H1 (cell line): Measurements from ENCODE around the gene MFSD2B. TPM values are rescaled to one million over a fixed set of nuclear protein-coding genes. Genes with fewer than 3 reads are reported as not detected.

Experiments used
- CTCF ChIA-PET: fragments of 300-600 bp; sonication (Branson Sonifier 250); formaldehyde crosslinking; loops from one replicate; lab custom pipeline; 2021; ENCODE audit not compliant: partially characterized antibody; lab: Charles Lee
- POLR2A ChIA-PET: fragments of 300-600 bp; sonication (Branson Sonifier 250); formaldehyde crosslinking; loops from one replicate; lab custom pipeline; 2021; ENCODE audit warnings: inconsistent platforms; ENCODE audit not compliant: partially characterized antibody; lab: Charles Lee
- DNase-seq, 2 experiments: peaks; one replicate each; pipeline versions ENCODE4 v3.0.0 to v3.0.0-alpha.2; 2010 to 2022; ENCODE audit warnings: low spot score in 2 of 2, low read depth in 1 of 2, mixed read lengths in 1 of 2
- FAIRE-seq: peaks from 2 replicates; lab custom pipeline; 2011; peaks lifted over from hg19 to GRCh38; lab: Jason Lieb, UNC
- H2AFZ ChIP-seq: 2 replicates; pipeline ENCODE4 v1.8.1; 2012; ENCODE audit warnings: low read length, inconsistent platforms
- H2AK5ac ChIP-seq: 2 replicates; pipeline ENCODE4 v1.6.1; 2013; ENCODE audit warnings: low read depth, low read length
- H2BK120ac ChIP-seq: replicated peaks from 2 replicates; pipeline ENCODE3; 2013; ENCODE audit warnings: low read depth, low read length, inconsistent platforms
- H2BK12ac ChIP-seq: 2 replicates; pipeline ENCODE4 v1.6.1; 2013; ENCODE audit warnings: low read depth, low read length
- H2BK15ac ChIP-seq: 2 replicates; pipeline ENCODE4 v1.6.1; 2013; ENCODE audit warnings: low read length
- H2BK20ac ChIP-seq: 2 replicates; pipeline ENCODE4 v1.6.1; 2013; ENCODE audit warnings: low read length
- H2BK5ac ChIP-seq: 2 replicates; pipeline ENCODE4 v1.6.1; 2013; ENCODE audit warnings: low read depth, low read length
- H3K14ac ChIP-seq: 2 replicates; pipeline ENCODE4 v1.6.1; 2013; ENCODE audit warnings: inconsistent platforms; ENCODE audit not compliant: insufficient read length
- H3K18ac ChIP-seq: 2 replicates; pipeline ENCODE4 v1.6.1; 2013; ENCODE audit warnings: low read length; ENCODE audit errors: extremely low read depth
- H3K23ac ChIP-seq: 2 replicates; pipeline ENCODE4 v1.6.1; 2013; ENCODE audit warnings: inconsistent platforms; ENCODE audit not compliant: insufficient read length
- H3K23me2 ChIP-seq: 2 replicates; pipeline ENCODE4 v1.6.1; 2013; ENCODE audit warnings: low read depth, low read length
- H3K27ac ChIP-seq: 2 replicates; pipeline ENCODE4 v1.6.1; 2011; ENCODE audit warnings: low read depth, low read length, inconsistent platforms
- H3K27me3 ChIP-seq, 4 experiments: replicated peaks in 1 of 4; 1 replicate in 1 of 4; 2 replicates in 3 of 4; pipeline versions ENCODE4 v1.6.1 to v1.8.1; 2011 to 2013; ENCODE audit warnings: low read length in 3 of 4, mild to moderate bottlenecking in 3 of 4, inconsistent platforms in 2 of 4, mixed read lengths in 2 of 4, moderate library complexity in 1 of 4; ENCODE audit not compliant: control insufficient read depth in 3 of 4, insufficient read depth in 3 of 4; ENCODE audit errors: extremely low read depth in 1 of 4
- H3K36me3 ChIP-seq, 4 experiments: 2 replicates each; pipeline versions ENCODE4 v1.6.1 to v1.8.1; 2011 to 2013; ENCODE audit warnings: mild to moderate bottlenecking in 4 of 4, low read length in 3 of 4, moderate library complexity in 2 of 4, control low read depth in 1 of 4, inconsistent platforms in 1 of 4; ENCODE audit not compliant: insufficient read depth in 4 of 4, control insufficient read depth in 2 of 4
- H3K4ac ChIP-seq: replicated peaks from 2 replicates; pipeline ENCODE3; 2013; ENCODE audit warnings: low read length, low read depth, mixed read lengths, inconsistent platforms; ENCODE audit not compliant: insufficient read length
- H3K4me1 ChIP-seq, 4 experiments: replicated peaks in 1 of 4; 1 replicate in 1 of 4; 2 replicates in 3 of 4; pipeline versions ENCODE4 v1.6.1 to v1.8.1; 2011 to 2013; ENCODE audit warnings: low read length in 3 of 4, inconsistent platforms in 2 of 4, mixed read lengths in 1 of 4; ENCODE audit not compliant: insufficient read depth in 4 of 4, control insufficient read depth in 3 of 4
- H3K4me2 ChIP-seq, 2 experiments: 2 replicates each; pipeline versions ENCODE4 v1.6.1 to v1.8.1; 2011 to 2013; ENCODE audit warnings: low read depth in 2 of 2, low read length in 2 of 2, control low read depth in 1 of 2, inconsistent platforms in 1 of 2, mild to moderate bottlenecking in 1 of 2; ENCODE audit not compliant: insufficient read depth in 1 of 2
- H3K4me3 ChIP-seq, 4 experiments: fragments of 200-600, 300-600 bp in 1 of 4; sonication (generic), shearing (Covaris generic), sonication (Bioruptor Twin) in 1 of 4; 2 replicates each; pipeline versions ENCODE4 v1.5.1 to v1.8.1; 2011 to 2016; ENCODE audit warnings: low read length in 4 of 4, low read depth in 3 of 4, control low read depth in 2 of 4, inconsistent platforms in 2 of 4, mild to moderate bottlenecking in 2 of 4, mixed read lengths in 1 of 4, moderate library complexity in 1 of 4; ENCODE audit not compliant: insufficient read depth in 2 of 4; ENCODE audit errors: extremely low read depth in 1 of 4
- H3K56ac ChIP-seq: replicated peaks from 2 replicates; pipeline ENCODE3; 2013; ENCODE audit warnings: low read depth, mild to moderate bottlenecking, mixed read lengths, low read length, inconsistent platforms; ENCODE audit not compliant: insufficient read length
- H3K79me1 ChIP-seq: 2 replicates; pipeline ENCODE4 v1.6.1; 2013; ENCODE audit warnings: low read depth, low read length, control low read depth
- H3K79me2 ChIP-seq, 2 experiments: 2 replicates each; pipeline versions ENCODE4 v1.6.1 to v1.8.1; 2012 to 2013; ENCODE audit warnings: low read length in 2 of 2, mild to moderate bottlenecking in 2 of 2, inconsistent platforms in 1 of 2; ENCODE audit not compliant: insufficient read depth in 2 of 2, control insufficient read depth in 1 of 2
- H3K9ac ChIP-seq, 4 experiments: replicated peaks in 1 of 4; 1 replicate in 1 of 4; 2 replicates in 3 of 4; pipeline versions ENCODE4 v1.6.1 to v1.8.1; 2011 to 2013; ENCODE audit warnings: low read depth in 3 of 4, low read length in 3 of 4, control low read depth in 2 of 4, mild to moderate bottlenecking in 2 of 4, moderate library complexity in 2 of 4, inconsistent platforms in 1 of 4; ENCODE audit errors: extremely low read depth in 1 of 4
- H3K9me3 ChIP-seq, 2 experiments: 2 replicates each; pipeline versions ENCODE4 v1.6.1 to v1.8.1; 2012 to 2013; ENCODE audit warnings: mild to moderate bottlenecking in 2 of 2, moderate library complexity in 2 of 2, control low read depth in 1 of 2, inconsistent platforms in 1 of 2, low read depth in 1 of 2, low read length in 1 of 2, mixed read lengths in 1 of 2; ENCODE audit not compliant: insufficient read depth in 2 of 2
- H4K20me1 ChIP-seq, 2 experiments: replicated peaks in 1 of 2; 2 replicates each; pipeline versions ENCODE3 to v1.8.1; 2011 to 2013; ENCODE audit warnings: inconsistent platforms in 2 of 2, low read length in 2 of 2, mild to moderate bottlenecking in 1 of 2; ENCODE audit not compliant: insufficient read depth in 2 of 2, control insufficient read depth in 1 of 2
- H4K5ac ChIP-seq: 2 replicates; pipeline ENCODE4 v1.6.1; 2013; ENCODE audit warnings: low read length, low read depth, mixed read lengths, inconsistent platforms; ENCODE audit not compliant: insufficient read length
- H4K8ac ChIP-seq: 2 replicates; pipeline ENCODE4 v1.8.0; 2013; ENCODE audit warnings: mild to moderate bottlenecking, moderate library complexity, low read length, inconsistent platforms; ENCODE audit not compliant: insufficient read depth; ENCODE audit errors: extremely low read depth
- H4K91ac ChIP-seq: replicated peaks from 2 replicates; pipeline ENCODE3; 2013; ENCODE audit warnings: low read length, mixed read lengths, inconsistent platforms; ENCODE audit not compliant: insufficient read length
- BACH1 ChIP-seq: IDR thresholded peaks from 2 replicates; pipeline ENCODE4 v1.6.1; 2012; ENCODE audit warnings: low read length, improper control_type of control experiment
- SIN3A ChIP-seq, 2 experiments: IDR thresholded peaks in 1 of 2; conservative IDR thresholded peaks in 1 of 2; 2 replicates each; pipeline ENCODE4 v1.6.1; 2011 to 2012; ENCODE audit warnings: low read length in 2 of 2, improper control_type of control experiment in 1 of 2, low read depth in 1 of 2, mild to moderate bottlenecking in 1 of 2
- WGBS, 2 experiments: shearing (Covaris generic) in 1 of 2; methylation state at CpG; one replicate each; pipeline versions ENCODE4 v1.1.6 to v1.1.7; 2013 to 2015; ENCODE audit warnings: low lambda C conversion rate in 2 of 2, mixed read lengths in 2 of 2, inconsistent platforms in 1 of 2, low coverage in 1 of 2, missing lambda C conversion rate in 1 of 2; ENCODE audit not compliant: insufficient replicate concordance in 2 of 2, insufficient coverage in 1 of 2, insufficient read length in 1 of 2; ENCODE audit errors: extremely low coverage in 1 of 2, missing lambda C conversion rate in 1 of 2; 5-methylcytosine and 5-hydroxymethylcytosine counted together
- polyA plus RNA-seq, 7 experiments: library from polyadenylated mRNA; depleted of rRNA in 3 of 7; stranded (reverse) in 5 of 7; unstranded in 2 of 7; fragments of >200 nt in 5 of 7; fragments of 200-250 nt in 2 of 7; gene quantifications; 1 replicate in 5 of 7; 2 replicates in 1 of 7; 4 replicates in 1 of 7; pipeline versions ENCODE4 v1.2.1 to v1.2.3, GENCODE V29; 2011 to 2013; ENCODE audit warnings: missing spikeins in 2 of 7, mixed read lengths in 2 of 7
- total RNA-seq: library from RNA; stranded (reverse); fragmentation: NEBNext Ultra II Directional; extraction: Animal tissue kit (Norgen Biotek cat#: 25700); gene quantifications from 2 replicates; pipeline ENCODE4 v1.2.1, GENCODE V29; 2021

MFSD2B gene
- total and polyA plus RNA-seq, 2 of the 8 experiments (the other 6 are each of a cell fraction or from before 2014, with no cell fraction given), result 0.33 to 0.48 TPM

- CTCF ChIA-PET, result interaction anchor here (0.8 to 1.3 kb wide), 2 partner anchors 22 to 29 kb away, joined by 3 to 4 read pairs; partner anchors contain the start of gene SF3B6
- H2BK12ac ChIP-seq, result no peak overlapping the region
- no peak overlapping the region for H4K91ac ChIP-seq
- DNase-seq, result no peak
- no peak overlapping the region for H2BK15ac ChIP-seq
- H3K27ac ChIP-seq, result no peak overlapping the region
- no peak overlapping the region for H2AK5ac ChIP-seq
- H3K4me1 ChIP-seq, result peaks cover 0 to 6% (median 1%) of the 10 kb centered on the region in 4 experiments; a peak in 2 of 7 replicates
- no peak overlapping the region for H2BK5ac ChIP-seq
- peaks cover 4% of the 10 kb centered on the region; the same call in 1 of the 2 replicates for H3K23me2 ChIP-seq
- H3K23ac ChIP-seq, result no peak overlapping the region
- FAIRE-seq, result no peak
- peaks cover 2 to 7% of the 10 kb centered on the region in 2 experiments for H4K20me1 ChIP-seq
- H3K9me3 ChIP-seq, result no peaks in the 10 kb centered on the region
- no peak overlapping the region for H2BK20ac ChIP-seq
- POLR2A ChIA-PET, result interaction anchor here (1.3 to 1.8 kb wide), 2 partner anchors 11 to 19 kb away, joined by 3 to 5 read pairs; no protein-coding TSS in a partner anchor
- 91% methylated on average over 8 of the region's 8 CpGs; no CpG with 5 or more reads in 1 of the 2 experiments for WGBS, 2 experiments
- 0 out of 4 replicates have a peak, but pooled peaks cover 0 to 6% of the 10 kb centered on the region in 2 experiments for H3K79me2 ChIP-seq
- H4K8ac ChIP-seq, result no peak overlapping the region
- H3K4ac ChIP-seq, result no peak overlapping the region
- no peaks in the 10 kb centered on the region for H3K79me1 ChIP-seq
- no peak overlapping the region for H3K18ac ChIP-seq
- H3K27me3 ChIP-seq, result no peaks in the 10 kb centered on the region
- H3K14ac ChIP-seq, result no peak overlapping the region
- H3K9ac ChIP-seq, result no peak overlapping the region
- no peak overlapping the region for H3K4me3 ChIP-seq
- no peak overlapping the region for H2BK120ac ChIP-seq
- H3K56ac ChIP-seq, result no peak overlapping the region
- peaks cover 0 to 8% (median 0%) of the 10 kb centered on the region in 4 experiments; a peak in 1 of 8 replicates for H3K36me3 ChIP-seq
- no peak overlapping the region for H4K5ac ChIP-seq
- H3K4me2 ChIP-seq, result no peak overlapping the region
- H2AFZ ChIP-seq, result no peak overlapping the region
- TF ChIP-seq BACH1 (no peak), SIN3A (conservative IDR thresholded peaks at IDR 0.05 in 1 of 2, IDR thresholded peaks at IDR 0.05 in 1 of 2; ENCODE audit: low read depth in 1 of 2, low read length in 2 of 2) (no peak)
Measured at GRCh38 chr2:24054366-24055010, 44.6 kb downstream of the MFSD2B start.
